ENCODE results near the gene VPS35L. TPM values are rescaled to one million over a fixed set of nuclear protein-coding genes. Genes with fewer than 3 reads are reported as not detected.
"Not testable (repeated sequence)": the region's sequence is repeated elsewhere in the genome, so short reads cannot be mapped to it uniquely, and the experiment has no call there.

VPS35L gene
- total RNA-seq, 2 donors from 2014 or later = 38.2 to 40.8 TPM

- Mint-ChIP-seq H3K27ac (no peak overlapping the region), H3K4me1 (no peaks in the 10 kb centered on the region), H3K9me3 (no peaks in the 10 kb centered on the region), H3K27me3 (no peaks in the 10 kb centered on the region), H3K4me3 (no peak overlapping the region), H3K36me3 (ENCODE audit: low read depth) (peaks cover 57% of the 10 kb centered on the region)
- no peak for ATAC-seq (replicated peaks)
These were observed 111.0 kb downstream of the VPS35L start for GRCh38 chr16:19666477-19666876.

DNA sequence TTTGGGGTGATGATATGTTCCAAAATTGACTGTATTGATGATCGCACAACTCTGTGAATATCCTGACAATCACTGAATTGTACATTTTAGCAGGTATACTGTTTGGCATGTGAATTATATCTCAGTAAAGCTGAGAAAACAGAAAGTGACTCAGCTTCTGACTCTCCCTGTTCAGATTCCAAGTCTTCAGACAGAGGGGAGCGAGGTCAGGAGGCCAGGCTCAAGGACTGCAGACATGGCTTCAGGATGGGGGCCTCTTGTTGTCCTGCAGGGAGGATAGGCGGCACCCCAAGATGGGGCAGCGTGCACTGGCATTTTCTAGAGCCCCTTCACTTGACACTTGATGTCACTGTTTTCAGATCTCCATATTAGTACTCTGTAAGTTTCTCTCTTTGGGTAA, 116.9 kb downstream of the VPS35L start:
- Mint-ChIP-seq H3K27me3 (no peaks in the 10 kb centered on the region), H3K4me1 (no peaks in the 10 kb centered on the region), H3K27ac (no peak overlapping the region), H3K36me3 (ENCODE audit: low read depth) (peaks cover 76% of the 10 kb centered on the region), H3K9me3 (no peaks in the 10 kb centered on the region), H3K4me3 (no peak overlapping the region)
- ATAC-seq (replicated peaks) = no peak

- Mint-ChIP-seq H3K27me3 (no peaks in the 10 kb centered on the region), H3K4me3 (no peak overlapping the region), H3K4me1 (no peaks in the 10 kb centered on the region), H3K9me3 (no peaks in the 10 kb centered on the region), H3K36me3 (ENCODE audit: low read depth) (peaks cover 61% of the 10 kb centered on the region), H3K27ac (no peak overlapping the region)
- ATAC-seq (replicated peaks) = peak; percentile 49
These were observed 119.0 kb downstream of the VPS35L start for GRCh38 chr16:19674485-19674884.

DNA sequence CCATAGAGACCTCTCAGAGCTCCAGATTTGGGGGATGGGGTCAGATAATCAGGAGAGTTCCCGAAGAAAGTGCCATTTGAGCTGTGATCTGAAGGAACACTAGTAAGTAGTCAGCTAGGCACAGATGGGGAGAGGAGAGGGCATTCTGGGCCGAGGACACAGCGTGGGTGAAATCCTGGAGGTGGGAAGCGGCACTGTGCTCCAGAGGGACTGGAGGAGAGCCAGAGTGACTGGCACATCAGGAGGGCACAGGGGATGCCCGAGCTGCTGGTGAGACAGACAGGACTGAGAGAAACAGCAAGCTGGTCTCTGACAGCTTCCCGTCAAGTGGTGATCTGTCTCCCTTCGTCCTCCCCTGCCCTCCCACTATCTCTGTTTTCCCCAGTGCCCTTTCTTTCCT, 121.9 kb downstream of the VPS35L start:
- Mint-ChIP-seq H3K27me3 (no peaks in the 10 kb centered on the region), H3K9me3 (no peaks in the 10 kb centered on the region), H3K4me3 (no peak overlapping the region), H3K36me3 (ENCODE audit: low read depth) (peaks cover 50% of the 10 kb centered on the region), H3K4me1 (no peaks in the 10 kb centered on the region), H3K27ac (no peak overlapping the region)
- ATAC-seq (replicated peaks) = no peak

GRCh38 chr16:19678804-19679203, 123.3 kb downstream of the VPS35L start:
- no peak for ATAC-seq (replicated peaks)
- no peaks in the 10 kb centered on the region for H3K9me3 Mint-ChIP-seq
- H3K4me3 Mint-ChIP-seq = no peak overlapping the region
- no peaks in the 10 kb centered on the region for H3K4me1 Mint-ChIP-seq
- H3K27ac Mint-ChIP-seq = no peak overlapping the region
- no peaks in the 10 kb centered on the region for H3K27me3 Mint-ChIP-seq
- peaks cover 59% of the 10 kb centered on the region for H3K36me3 Mint-ChIP-seq (ENCODE audit: low read depth)

DNA sequence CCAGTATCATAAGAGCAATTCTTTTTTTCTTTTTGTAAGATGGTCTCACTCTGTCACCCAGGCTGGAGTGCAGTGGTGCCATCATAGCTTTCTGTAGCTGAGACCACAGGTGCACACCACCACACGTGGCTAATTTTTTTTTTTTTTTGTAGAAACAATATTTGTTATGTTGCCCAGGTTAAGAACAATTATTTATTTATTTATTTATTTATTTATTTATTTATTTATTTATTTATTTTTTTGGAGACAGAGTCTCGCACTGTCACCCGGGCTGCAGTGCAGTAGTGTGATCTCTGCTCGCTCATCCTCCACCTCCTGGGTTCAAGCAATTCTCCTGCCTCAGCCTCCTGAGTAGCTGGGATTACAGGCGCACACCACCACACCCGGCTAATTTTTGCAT, 123.8 kb downstream of the VPS35L start:
- not testable (repeated sequence) for H3K4me3 Mint-ChIP-seq; H3K27ac Mint-ChIP-seq; ATAC-seq (replicated peaks); H3K9me3 Mint-ChIP-seq; H3K4me1 Mint-ChIP-seq; H3K27me3 Mint-ChIP-seq
- peaks cover 56% of the 10 kb centered on the region for H3K36me3 Mint-ChIP-seq (ENCODE audit: low read depth)

DNA sequence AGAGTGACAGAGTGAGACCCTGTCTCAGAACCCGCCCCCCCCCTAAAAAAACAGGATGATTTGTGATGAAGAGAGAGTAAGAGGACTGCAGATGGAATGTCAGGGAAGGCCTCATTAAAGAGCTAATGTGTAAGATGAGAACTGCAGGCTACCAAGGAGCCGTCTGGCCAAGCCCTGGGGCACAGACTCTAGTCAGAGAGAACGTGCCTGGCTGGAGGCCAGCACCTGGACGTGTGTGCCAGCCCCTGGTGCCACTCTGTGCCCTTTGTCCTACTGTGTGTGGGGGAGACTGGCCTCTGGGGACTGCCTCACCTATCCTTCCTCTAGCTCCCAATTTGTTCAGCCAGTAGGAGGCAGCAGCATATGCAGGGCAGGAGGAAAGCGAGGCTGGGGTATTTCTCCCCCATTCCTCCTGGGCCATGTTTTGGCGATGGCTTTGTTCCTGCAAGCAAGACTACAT, 125.4 kb downstream of the VPS35L start:
- no peak for ATAC-seq (replicated peaks)
- Mint-ChIP-seq H3K27me3 (no peaks in the 10 kb centered on the region), H3K4me3 (no peak overlapping the region), H3K9me3 (no peaks in the 10 kb centered on the region), H3K27ac (no peak overlapping the region), H3K4me1 (no peaks in the 10 kb centered on the region), H3K36me3 (ENCODE audit: low read depth) (peaks cover 56% of the 10 kb centered on the region)

DNA sequence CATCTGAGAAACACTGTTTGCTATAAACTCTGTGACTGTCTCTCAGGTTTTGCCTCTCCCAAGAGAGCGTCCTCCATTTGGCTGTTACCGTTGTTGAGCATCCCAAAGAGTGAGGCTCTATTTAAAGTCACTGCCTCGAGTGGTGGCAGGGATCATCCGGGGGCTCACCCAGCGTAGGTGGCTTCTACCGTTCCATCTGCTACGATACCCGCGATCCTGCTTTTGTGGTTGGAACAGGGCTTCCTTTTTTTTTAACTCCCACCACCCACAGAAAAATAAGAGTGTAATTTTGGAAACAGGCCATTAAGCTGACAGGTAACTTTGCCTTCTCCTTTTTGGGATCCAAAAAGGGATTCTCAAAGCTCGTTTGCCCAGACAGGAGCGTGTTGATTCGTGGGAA, 126.1 kb downstream of the VPS35L start:
- Mint-ChIP-seq H3K4me1 (no peaks in the 10 kb centered on the region), H3K36me3 (ENCODE audit: low read depth) (peaks cover 56% of the 10 kb centered on the region), H3K27ac (no peak overlapping the region), H3K9me3 (no peaks in the 10 kb centered on the region), H3K4me3 (no peak overlapping the region), H3K27me3 (no peaks in the 10 kb centered on the region)
- no peak for ATAC-seq (replicated peaks)

DNA sequence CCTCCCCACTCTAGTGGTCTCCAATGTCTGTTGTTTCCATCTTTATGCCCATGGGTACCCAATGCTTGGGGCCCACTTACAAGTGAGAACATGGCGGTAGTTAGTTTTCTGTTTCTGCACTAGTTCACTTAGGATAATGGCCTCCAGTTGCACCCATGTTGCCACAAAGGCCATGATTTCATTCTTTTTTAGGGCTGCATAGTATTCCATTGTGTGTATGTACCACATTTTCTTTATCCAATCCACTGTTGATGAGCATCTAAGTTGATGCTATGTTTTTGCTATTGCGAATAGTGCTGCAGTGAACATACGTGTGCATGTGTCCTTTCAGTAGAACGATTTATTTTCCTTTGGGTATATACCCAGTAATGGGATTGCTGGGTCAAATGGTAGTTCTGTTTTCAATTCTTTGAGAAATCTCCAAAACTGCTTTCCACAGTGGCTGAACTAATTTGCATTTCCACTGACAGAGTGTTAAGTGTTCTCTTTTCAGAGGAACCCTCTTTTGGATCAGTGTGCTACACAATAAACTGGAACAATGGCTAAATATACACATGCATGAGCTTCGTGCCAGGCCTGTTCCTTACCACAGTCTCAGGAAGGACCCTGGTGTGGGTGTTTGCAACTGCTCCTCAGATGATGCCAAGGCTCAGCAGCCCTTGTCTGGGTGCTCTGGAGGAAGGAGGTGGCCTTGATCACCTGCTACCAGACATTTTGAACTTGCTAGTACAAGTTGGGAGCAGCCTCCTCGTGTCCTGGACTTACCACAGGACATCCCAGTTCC, 128.1 kb downstream of the VPS35L start:
- Mint-ChIP-seq H3K27ac (no peak overlapping the region), H3K36me3 (ENCODE audit: low read depth) (peaks cover 68% of the 10 kb centered on the region), H3K9me3 (no peaks in the 10 kb centered on the region)

GRCh38 chr16:19685176-19685575, 129.7 kb downstream of the VPS35L start:
- ATAC-seq (replicated peaks) = no peak
- Mint-ChIP-seq H3K27ac (no peak overlapping the region), H3K36me3 (ENCODE audit: low read depth) (peaks cover 78% of the 10 kb centered on the region), H3K9me3 (no peaks in the 10 kb centered on the region), H3K27me3 (no peaks in the 10 kb centered on the region), H3K4me3 (no peak overlapping the region), H3K4me1 (peaks cover 8% of the 10 kb centered on the region)

More for the DNA sequence above, 128.1 kb downstream of the VPS35L start:
- Mint-ChIP-seq H3K4me3 (no peak overlapping the region), H3K4me1 (peaks cover 7% of the 10 kb centered on the region), H3K27me3 (no peaks in the 10 kb centered on the region)
- no peak for ATAC-seq (replicated peaks)

- Mint-ChIP-seq H3K27ac (no peak overlapping the region), H3K4me1 (peaks cover 8% of the 10 kb centered on the region), H3K9me3 (no peaks in the 10 kb centered on the region), H3K36me3 (ENCODE audit: low read depth) (peaks cover 77% of the 10 kb centered on the region), H3K4me3 (no peak overlapping the region), H3K27me3 (no peaks in the 10 kb centered on the region)
- ATAC-seq (replicated peaks) = no peak
These were observed 131.8 kb downstream of the VPS35L start for GRCh38 chr16:19687279-19687678.

GRCh38 chr16:19688396-19689024, 133.0 kb downstream of the VPS35L start:
- H3K4me1 Mint-ChIP-seq = peaks cover 8% of the 10 kb centered on the region
- H3K27me3 Mint-ChIP-seq = no peaks in the 10 kb centered on the region
- peak overlapping the region; percentile 41 for H3K27ac Mint-ChIP-seq
- no peak for ATAC-seq (replicated peaks)
- H3K4me3 Mint-ChIP-seq = no peak overlapping the region
- peaks cover 65% of the 10 kb centered on the region for H3K36me3 Mint-ChIP-seq (ENCODE audit: low read depth)
- no peaks in the 10 kb centered on the region for H3K9me3 Mint-ChIP-seq

- Mint-ChIP-seq H3K36me3 (ENCODE audit: low read depth) (peaks cover 59% of the 10 kb centered on the region), H3K9me3 (no peaks in the 10 kb centered on the region), H3K27ac (no peak overlapping the region), H3K4me3 (no peak overlapping the region), H3K27me3 (no peaks in the 10 kb centered on the region), H3K4me1 (peaks cover 11% of the 10 kb centered on the region)
- peak; percentile 40 for ATAC-seq (replicated peaks)
These were observed 133.8 kb downstream of the VPS35L start for GRCh38 chr16:19689342-19689741.

DNA sequence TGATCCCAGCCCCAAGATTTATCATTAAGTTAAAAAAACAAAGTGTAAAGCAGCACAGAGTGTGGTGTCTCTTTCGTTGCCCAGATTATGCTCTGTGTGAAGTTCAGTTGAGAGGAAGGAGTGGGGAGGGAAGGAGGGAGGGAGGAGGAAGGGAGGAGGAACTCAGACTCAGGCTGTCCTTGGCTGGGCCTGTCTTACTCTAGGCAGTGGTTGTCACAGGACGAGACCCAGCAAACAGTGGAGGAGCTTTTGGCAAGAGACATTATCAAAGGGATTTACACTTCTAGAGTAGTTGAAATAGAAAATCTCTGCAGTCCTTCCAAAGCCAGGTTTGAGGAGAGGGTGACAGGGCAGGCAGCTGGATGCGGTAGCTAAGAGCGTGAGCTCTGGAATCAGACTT, 134.7 kb downstream of the VPS35L start:
- no peak overlapping the region for H3K27ac Mint-ChIP-seq

DNA sequence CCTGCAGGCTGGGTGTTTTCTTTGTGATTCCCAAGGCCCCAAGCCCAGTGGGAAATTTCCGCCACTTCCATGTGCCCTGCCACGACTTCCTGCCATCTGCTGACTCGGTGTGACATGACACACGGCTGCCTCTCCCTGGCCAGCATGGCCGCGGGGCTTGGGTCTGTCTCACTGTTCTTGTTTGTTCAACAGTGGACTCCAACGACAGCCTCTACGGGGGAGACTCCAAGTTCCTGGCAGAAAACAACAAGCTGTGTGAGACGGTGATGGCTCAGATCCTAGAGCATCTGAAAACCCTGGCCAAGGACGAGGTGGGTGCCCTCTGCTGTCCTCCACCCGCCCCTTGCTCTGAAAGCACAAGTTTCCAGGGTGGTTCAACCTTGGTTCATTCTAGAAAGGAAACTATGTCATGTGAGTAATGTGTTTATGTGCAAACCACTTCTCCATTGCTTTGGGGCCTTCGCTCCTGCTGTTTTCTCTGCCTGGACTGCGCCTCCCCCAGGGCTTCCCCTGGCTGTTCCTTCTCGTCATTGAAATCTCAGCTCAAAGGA, 135.7 kb downstream of the VPS35L start:
- no peak for ATAC-seq (replicated peaks)

More for the DNA sequence above, 134.7 kb downstream of the VPS35L start:
- H3K4me3 Mint-ChIP-seq = no peak overlapping the region
- no peaks in the 10 kb centered on the region for H3K9me3 Mint-ChIP-seq
- ATAC-seq (replicated peaks) = no peak
- H3K36me3 Mint-ChIP-seq (ENCODE audit: low read depth) = peaks cover 51% of the 10 kb centered on the region
- H3K4me1 Mint-ChIP-seq = peaks cover 12% of the 10 kb centered on the region
- H3K27me3 Mint-ChIP-seq = no peaks in the 10 kb centered on the region

More for the DNA sequence above, 135.7 kb downstream of the VPS35L start:
- H3K4me3 Mint-ChIP-seq = no peak overlapping the region
- H3K27ac Mint-ChIP-seq = peak overlapping the region; percentile 71
- no peaks in the 10 kb centered on the region for H3K27me3 Mint-ChIP-seq
- H3K9me3 Mint-ChIP-seq = no peaks in the 10 kb centered on the region
- peaks cover 14% of the 10 kb centered on the region for H3K4me1 Mint-ChIP-seq
- H3K36me3 Mint-ChIP-seq (ENCODE audit: low read depth) = peaks cover 40% of the 10 kb centered on the region

Data from activated T-helper 17 cell treated with anti-CD3 and anti-CD28 coated beads, Interleukin-2, amount 50 U/mL, for 72 hours (primary cell).